Kidney (tissue), 14 donors: Measurements from ENCODE around the gene ELMOD3. TPM values are rescaled to one million over a fixed set of nuclear protein-coding genes. Genes with fewer than 3 reads are reported as not detected.
"Not testable (repeated sequence)": the region's sequence is repeated elsewhere in the genome, so short reads cannot be mapped to it uniquely, and the experiment has no call there.

ENCODE experiments used
- DNase-seq, 5 donors: peaks; one replicate each; pipeline ENCODE4 v3.0.0-alpha.2; 2013 to 2020
- FAIRE-seq: peaks from 2 replicates; lab custom pipeline; 2012; peaks lifted over from hg19 to GRCh38; lab: Jason Lieb, UNC
- H3K27ac ChIP-seq, 2 donors: one replicate each; pipeline ENCODE4 v1.7.0; 2013; ENCODE audit warnings: low read depth in 2 of 2, low read length in 2 of 2, inconsistent platforms in 1 of 2
- H3K27me3 ChIP-seq: one replicate; pipeline ENCODE4 v1.7.1; 2013; ENCODE audit warnings: low read length, inconsistent platforms; ENCODE audit not compliant: control insufficient read depth, insufficient read depth
- H3K36me3 ChIP-seq, 3 donors: one replicate each; pipeline versions ENCODE4 v1.7.0 to v1.7.1; 2013; ENCODE audit warnings: low read length in 3 of 3, control low read depth in 1 of 3, inconsistent platforms in 1 of 3; ENCODE audit not compliant: insufficient read depth in 3 of 3, control insufficient read depth in 2 of 3
- H3K4me1 ChIP-seq, 3 donors: one replicate each; pipeline versions ENCODE4 v1.7.0 to v1.7.1; 2013; ENCODE audit warnings: low read length in 3 of 3, inconsistent platforms in 1 of 3, low read depth in 1 of 3; ENCODE audit not compliant: control insufficient read depth in 2 of 3, insufficient read depth in 2 of 3
- H3K4me3 ChIP-seq, 3 donors: one replicate each; pipeline versions ENCODE4 v1.7.0 to v1.8.1; 2013; ENCODE audit warnings: low read length in 3 of 3, control low read depth in 1 of 3, inconsistent platforms in 1 of 3
- H3K9ac ChIP-seq, 3 donors: one replicate each; pipeline versions ENCODE4 v1.7.0 to v1.7.1; 2013; ENCODE audit warnings: low read length in 3 of 3, control low read depth in 1 of 3, inconsistent platforms in 1 of 3
- H3K9me3 ChIP-seq, 3 donors: one replicate each; pipeline versions ENCODE4 v1.7.0 to v1.7.1; 2013; ENCODE audit warnings: low read length in 3 of 3, control low read depth in 1 of 3, inconsistent platforms in 1 of 3; ENCODE audit not compliant: control insufficient read depth in 2 of 3, insufficient read depth in 1 of 3
- intact Hi-C: fragments of 100-400 bp; cut with DNase I; formaldehyde crosslinking; loops from one replicate; pipeline ENCODE4 v1.11.1; 2022
- polyA plus RNA-seq: library from polyadenylated mRNA; stranded (reverse); fragments of 350-450 nt; fragmentation: Illumina TruSeq; extraction: RNeasy Lipid Tissue Mini Kit (QIAGEN cat#74804); gene quantifications from one replicate; pipeline ENCODE4 v1.2.3, GENCODE V29; 2014; ENCODE audit warnings: low read depth, low replicate concordance; ENCODE audit not compliant: insufficient read depth
- total RNA-seq: library from RNA; stranded (reverse); fragmentation: NEBNext Ultra II Directional; extraction: Animal tissue kit (Norgen Biotek cat#: 25700); gene quantifications from one replicate; pipeline ENCODE4 v1.2.1, GENCODE V29; 2021
- TF ChIP-seq, protein P1 (sequence below): IDR thresholded peaks from 3 replicates; pipeline ENCODE4 v1.5.1; 2012; ENCODE audit warnings: mild to moderate bottlenecking, moderate library complexity, borderline replicate concordance; ENCODE audit not compliant: insufficient read depth; ENCODE audit errors: extremely low read depth
- donor health status: control.
- donor health status: control.
- donor health status: control.
- donor health status: control.
- donor health status: control.
- donor health status: DM: yes; HTN: yes; CAD: no.
- donor health status: Normal renal cell carcinoma (clear cell type).

Gene ELMOD3
- total and polyA plus RNA-seq, 2 donors from 2014 or later: 15.3 to 17.0 TPM

GRCh38 chr2:85312404-85312803, 42.2 kb upstream of the ELMOD3 start:
- Histone ChIP-seq H3K27ac (no peak overlapping the region), H3K9me3 (no peaks in the 10 kb centered on the region), H3K36me3 (peaks cover 0 to 8% (median 5%) of the 10 kb centered on the region in 3 donors), H3K4me1 (peaks cover 12% of the 10 kb centered on the region in 3 donors), H3K27me3 (no peaks in the 10 kb centered on the region), H3K4me3 (no peak overlapping the region), H3K9ac (no peak overlapping the region)
- FAIRE-seq (no peak), DNase-seq (no peak)
- TF ChIP-seq, protein P1, sequence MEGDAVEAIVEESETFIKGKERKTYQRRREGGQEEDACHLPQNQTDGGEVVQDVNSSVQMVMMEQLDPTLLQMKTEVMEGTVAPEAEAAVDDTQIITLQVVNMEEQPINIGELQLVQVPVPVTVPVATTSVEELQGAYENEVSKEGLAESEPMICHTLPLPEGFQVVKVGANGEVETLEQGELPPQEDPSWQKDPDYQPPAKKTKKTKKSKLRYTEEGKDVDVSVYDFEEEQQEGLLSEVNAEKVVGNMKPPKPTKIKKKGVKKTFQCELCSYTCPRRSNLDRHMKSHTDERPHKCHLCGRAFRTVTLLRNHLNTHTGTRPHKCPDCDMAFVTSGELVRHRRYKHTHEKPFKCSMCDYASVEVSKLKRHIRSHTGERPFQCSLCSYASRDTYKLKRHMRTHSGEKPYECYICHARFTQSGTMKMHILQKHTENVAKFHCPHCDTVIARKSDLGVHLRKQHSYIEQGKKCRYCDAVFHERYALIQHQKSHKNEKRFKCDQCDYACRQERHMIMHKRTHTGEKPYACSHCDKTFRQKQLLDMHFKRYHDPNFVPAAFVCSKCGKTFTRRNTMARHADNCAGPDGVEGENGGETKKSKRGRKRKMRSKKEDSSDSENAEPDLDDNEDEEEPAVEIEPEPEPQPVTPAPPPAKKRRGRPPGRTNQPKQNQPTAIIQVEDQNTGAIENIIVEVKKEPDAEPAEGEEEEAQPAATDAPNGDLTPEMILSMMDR: no peak
- intact Hi-C loops: no loop called here

DNA sequence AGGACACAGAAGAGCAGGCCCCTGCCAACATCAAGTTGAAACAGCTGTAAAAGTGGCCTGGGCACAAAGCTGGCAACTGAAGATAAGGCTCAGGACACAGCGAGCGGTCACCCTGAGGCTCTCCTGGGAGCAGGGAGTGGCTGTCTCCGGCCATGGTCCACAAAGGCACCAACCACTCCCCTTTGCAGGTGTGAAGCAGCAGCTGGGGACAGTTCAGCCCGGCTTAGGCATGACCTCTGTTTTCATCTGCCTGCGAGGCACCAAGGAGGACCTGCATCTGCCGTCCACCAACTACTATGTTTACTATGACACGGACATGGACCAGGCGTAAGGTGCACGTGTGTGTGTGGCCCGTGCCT, 39.7 kb upstream of the ELMOD3 start:
- Histone ChIP-seq H3K27ac (no peak overlapping the region), H3K4me1 (peaks cover 0 to 8% (median 2%) of the 10 kb centered on the region in 3 donors), H3K27me3 (no peaks in the 10 kb centered on the region), H3K36me3 (peaks cover 0 to 16% (median 9%) of the 10 kb centered on the region in 3 donors), H3K4me3 (no peak overlapping the region), H3K9ac (no peak overlapping the region), H3K9me3 (no peaks in the 10 kb centered on the region)
- TF ChIP-seq, protein P1: no peak
- FAIRE-seq (no peak), DNase-seq (no peak)
- intact Hi-C loops: no loop called here

DNA sequence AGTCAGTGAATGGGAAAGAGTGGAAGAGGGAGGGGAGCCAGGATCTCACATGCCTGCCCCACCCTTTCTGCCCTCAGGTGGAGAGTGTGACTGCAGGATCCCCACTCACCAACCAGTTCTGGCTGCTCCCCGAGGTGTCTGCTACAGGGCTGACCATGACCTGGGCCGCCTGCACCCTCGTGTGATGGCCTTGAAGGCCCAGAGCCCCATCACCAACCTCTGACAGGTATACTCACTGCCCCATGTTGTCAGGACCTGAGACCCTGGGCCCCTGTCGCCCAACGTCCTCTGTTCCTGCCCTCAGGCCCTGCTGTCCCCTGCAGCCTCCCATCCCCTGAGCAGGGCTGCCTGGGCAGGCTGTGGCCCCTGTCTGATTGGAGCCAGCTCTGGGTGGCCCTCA, 38.6 kb upstream of the ELMOD3 start:
- FAIRE-seq, H3K9ac ChIP-seq, H3K4me3 ChIP-seq, H3K9me3 ChIP-seq, intact Hi-C loops, H3K4me1 ChIP-seq, H3K27me3 ChIP-seq, DNase-seq, H3K27ac ChIP-seq: not testable (repeated sequence)
- peaks cover 2 to 22% (median 16%) of the 10 kb centered on the region in 3 donors for H3K36me3 ChIP-seq

GRCh38 chr2:85318222-85319074, 36.1 kb upstream of the ELMOD3 start:
- no peak for FAIRE-seq
- intact Hi-C loops: no loop called here
- Histone ChIP-seq H3K9me3 (no peaks in the 10 kb centered on the region), H3K4me3 (no peak overlapping the region), H3K4me1 (peaks cover under 1 to 13% (median under 1%) of the 10 kb centered on the region in 3 donors), H3K9ac (no peak overlapping the region), H3K27me3 (no peaks in the 10 kb centered on the region), H3K27ac (no peak overlapping the region), H3K36me3 (peaks cover 11 to 47% (median 27%) of the 10 kb centered on the region in 3 donors)
- peak in 3 of 5 donors; percentile 69 to 86 (median 84) for DNase-seq
- TF ChIP-seq, protein P1: no peak
